Smooth muscle cell (in vitro differentiated cells): Measurements from ENCODE around the gene RPL32. TPM values are rescaled to one million over a fixed set of nuclear protein-coding genes. Genes with fewer than 3 reads are reported as not detected.

Experiments
- DNase-seq: peaks from one replicate; lab custom pipeline; 2025; ENCODE audit not compliant: unreplicated experiment; lab: John Stamatoyannopoulos, UW
- H2AFZ ChIP-seq: fragments of 200-600 bp; sonication (generic); 2 replicates; pipeline ENCODE4 v1.6.0; 2016; ENCODE audit warnings: antibody characterized with exemption, low read depth, mild to moderate bottlenecking
- H3F3A ChIP-seq: fragments of 200-600 bp; sonication (generic); 2 replicates; pipeline ENCODE4 v1.6.0; 2017; ENCODE audit warnings: antibody characterized with exemption, low read depth
- H3K27ac ChIP-seq: fragments of 200-600 bp; sonication (generic); 2 replicates; pipeline ENCODE4 v1.5.1; 2016; ENCODE audit warnings: low read depth, mild to moderate bottlenecking
- H3K27me3 ChIP-seq: fragments of 200-600 bp; sonication (generic); 2 replicates; pipeline ENCODE4 v1.6.1; 2016; ENCODE audit warnings: low read depth, mild to moderate bottlenecking
- H3K36me3 ChIP-seq: fragments of 200-600 bp; sonication (generic); 2 replicates; pipeline ENCODE4 v1.5.1; 2016; ENCODE audit warnings: low read depth
- H3K4me1 ChIP-seq: fragments of 200-600 bp; sonication (generic); 2 replicates; pipeline ENCODE4 v1.5.1; 2016; ENCODE audit warnings: low read depth
- H3K4me2 ChIP-seq: fragments of 200-600 bp; sonication (generic); 2 replicates; pipeline ENCODE4 v1.6.0; 2016; ENCODE audit warnings: mild to moderate bottlenecking
- H3K4me3 ChIP-seq: fragments of 200-600 bp; sonication (generic); 2 replicates; pipeline ENCODE4 v1.5.1; 2016; ENCODE audit warnings: mild to moderate bottlenecking
- H3K79me2 ChIP-seq: fragments of 200-600 bp; sonication (generic); 2 replicates; pipeline ENCODE4 v1.6.0; 2016; ENCODE audit warnings: low read depth, mild to moderate bottlenecking
- H3K9ac ChIP-seq: fragments of 200-600 bp; sonication (generic); 2 replicates; pipeline ENCODE4 v1.6.0; 2016; ENCODE audit warnings: low read depth
- H3K9me3 ChIP-seq: fragments of 200-600 bp; sonication (generic); replicated peaks from 2 replicates; pipeline ENCODE4 v1.5.1; 2016; ENCODE audit warnings: low read depth
- H4K20me1 ChIP-seq: fragments of 200-600 bp; sonication (generic); 2 replicates; pipeline ENCODE4 v1.6.0; 2016; ENCODE audit warnings: low read depth
- WGBS: methylation state at CpG from one replicate; pipeline ENCODE4 v1.1.7; 2016; ENCODE audit warnings: low lambda C conversion rate; 5-methylcytosine and 5-hydroxymethylcytosine counted together
- polyA plus RNA-seq: library from polyadenylated mRNA; unstranded; fragments of >200 nt; fragmentation: Nextera tagmentation; extraction: Ambion mirVana; gene quantifications from 2 replicates; pipeline ENCODE4 v1.2.1, GENCODE V29; 2016
- total RNA-seq: library from RNA; depleted of rRNA; stranded (reverse); fragments of >200 nt; gene quantifications from 2 replicates; pipeline ENCODE4 v1.2.3, GENCODE V29; 2014
- TF ChIP-seq, protein P1 (sequence below): fragments of 200-600 bp; sonication (generic); IDR thresholded peaks from 2 replicates; pipeline ENCODE4 v1.5.1; 2017; ENCODE audit warnings: borderline replicate concordance, mild to moderate bottlenecking, antibody characterized with exemption; ENCODE audit not compliant: insufficient read depth, poor library complexity, severe bottlenecking

The RPL32 gene
- total and polyA plus RNA-seq, 2 experiments from 2014 or later: 744 to 1,486 TPM

DNA sequence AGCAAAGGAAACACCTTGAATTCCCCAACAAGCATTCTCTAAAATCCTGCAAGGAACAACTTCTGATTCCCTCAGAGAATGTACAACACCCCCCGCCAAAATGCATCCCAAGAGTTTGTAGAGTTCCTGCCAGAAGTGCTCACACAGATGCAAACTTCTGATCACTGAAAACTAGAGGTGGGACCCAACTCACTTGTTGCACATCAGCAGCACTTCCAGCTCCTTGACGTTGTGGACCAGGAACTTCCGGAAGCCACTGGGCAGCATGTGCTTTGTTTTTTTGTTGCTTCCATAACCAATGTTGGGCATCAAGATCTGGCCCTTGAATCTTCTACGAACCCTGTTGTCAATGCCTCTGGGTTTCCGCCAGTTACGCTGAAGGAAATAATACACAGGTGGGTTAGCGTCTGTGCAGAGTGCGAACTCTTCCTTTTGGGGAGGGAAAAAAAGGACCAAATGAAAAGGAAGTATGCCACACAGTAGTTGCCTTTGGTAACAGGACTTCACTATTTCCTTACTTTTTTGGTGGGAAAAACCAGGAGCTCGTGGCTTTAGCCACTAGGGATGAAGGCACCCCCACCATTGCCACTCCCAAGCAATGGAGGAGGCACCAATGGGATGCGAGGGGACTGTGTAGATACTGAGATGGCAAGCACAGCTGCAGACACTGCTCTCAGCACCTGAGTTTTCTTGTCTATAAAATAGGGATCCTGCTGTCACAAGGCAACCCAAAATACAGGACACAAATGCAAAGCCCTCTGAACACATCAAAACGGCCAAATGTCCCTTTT, 2.0 kb downstream of the RPL32 start:
- Histone ChIP-seq H3K36me3 (peaks cover 6% of the 10 kb centered on the region), H3F3A (peaks cover 28% of the 10 kb centered on the region), H3K4me2 (peak overlapping the region; percentile 99), H3K4me1 (peaks cover 32% of the 10 kb centered on the region), H3K27me3 (no peaks in the 10 kb centered on the region), H3K9ac (peak overlapping the region; percentile 98), H3K79me2 (peaks cover 47% of the 10 kb centered on the region), H3K4me3 (peak overlapping the region; percentile 69), H4K20me1 (peaks cover 68% of the 10 kb centered on the region), H2AFZ (no peak overlapping the region), H3K9me3 (no peaks in the 10 kb centered on the region), H3K27ac (peak overlapping the region; percentile 95)
- 88% methylated on average over 11 of the region's 11 CpGs for WGBS
- TF ChIP-seq, protein P1, sequence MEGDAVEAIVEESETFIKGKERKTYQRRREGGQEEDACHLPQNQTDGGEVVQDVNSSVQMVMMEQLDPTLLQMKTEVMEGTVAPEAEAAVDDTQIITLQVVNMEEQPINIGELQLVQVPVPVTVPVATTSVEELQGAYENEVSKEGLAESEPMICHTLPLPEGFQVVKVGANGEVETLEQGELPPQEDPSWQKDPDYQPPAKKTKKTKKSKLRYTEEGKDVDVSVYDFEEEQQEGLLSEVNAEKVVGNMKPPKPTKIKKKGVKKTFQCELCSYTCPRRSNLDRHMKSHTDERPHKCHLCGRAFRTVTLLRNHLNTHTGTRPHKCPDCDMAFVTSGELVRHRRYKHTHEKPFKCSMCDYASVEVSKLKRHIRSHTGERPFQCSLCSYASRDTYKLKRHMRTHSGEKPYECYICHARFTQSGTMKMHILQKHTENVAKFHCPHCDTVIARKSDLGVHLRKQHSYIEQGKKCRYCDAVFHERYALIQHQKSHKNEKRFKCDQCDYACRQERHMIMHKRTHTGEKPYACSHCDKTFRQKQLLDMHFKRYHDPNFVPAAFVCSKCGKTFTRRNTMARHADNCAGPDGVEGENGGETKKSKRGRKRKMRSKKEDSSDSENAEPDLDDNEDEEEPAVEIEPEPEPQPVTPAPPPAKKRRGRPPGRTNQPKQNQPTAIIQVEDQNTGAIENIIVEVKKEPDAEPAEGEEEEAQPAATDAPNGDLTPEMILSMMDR: no peak
- DNase-seq: no peak

DNA sequence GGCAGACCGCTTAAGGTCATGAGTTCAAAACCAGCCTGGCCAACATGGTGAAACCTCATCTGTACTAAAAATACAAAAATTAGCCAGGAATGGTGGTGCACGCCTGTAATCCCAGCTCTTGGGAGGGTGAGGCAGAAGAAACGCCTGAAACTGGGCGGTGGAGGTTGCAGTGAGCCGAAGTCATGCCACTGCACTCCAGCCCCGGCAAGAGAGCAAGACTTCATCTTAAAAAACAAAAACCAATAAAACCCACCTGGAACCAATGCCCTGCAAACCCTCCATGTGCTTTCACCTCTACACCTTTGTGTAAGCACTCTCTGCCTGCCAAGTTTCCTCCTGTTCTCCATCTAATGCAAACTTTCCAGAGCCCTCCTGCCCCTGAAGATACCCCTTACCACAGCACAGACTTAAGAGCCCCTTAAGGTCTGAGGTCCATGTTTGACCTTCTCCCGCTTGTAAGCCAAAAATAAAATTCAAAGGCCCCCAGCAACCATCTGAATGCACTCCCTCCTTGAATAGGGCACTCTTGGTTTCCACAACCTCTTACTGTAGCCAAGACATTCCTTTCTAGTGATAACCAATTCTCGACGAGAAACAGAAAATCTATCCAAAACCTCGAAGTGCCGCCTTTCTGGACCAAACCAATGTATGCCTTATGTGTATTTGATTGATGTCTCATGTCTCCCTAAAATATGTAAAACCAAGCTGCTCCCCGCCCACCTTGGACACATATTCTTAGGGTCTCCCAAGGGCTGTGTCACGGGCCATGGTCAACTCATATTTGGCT, 3.0 kb downstream of the RPL32 start:
- Histone ChIP-seq H3K4me3 (no peak overlapping the region), H3K9me3 (no peaks in the 10 kb centered on the region), H3F3A (peaks cover 32% of the 10 kb centered on the region), H3K36me3 (peaks cover 6% of the 10 kb centered on the region), H3K9ac (peak overlapping the region; percentile 3), H4K20me1 (peaks cover 76% of the 10 kb centered on the region), H2AFZ (no peak overlapping the region), H3K4me2 (peak overlapping the region; percentile 99), H3K27me3 (no peaks in the 10 kb centered on the region), H3K27ac (peak overlapping the region; percentile 4), H3K4me1 (peaks cover 32% of the 10 kb centered on the region), H3K79me2 (peaks cover 47% of the 10 kb centered on the region)
- WGBS: 83% methylated on average over 13 of the region's 13 CpGs
- TF ChIP-seq, protein P1: no peak
- no peak for DNase-seq

GRCh38 chr3:12837295-12837986, 3.9 kb downstream of the RPL32 start:
- Histone ChIP-seq H3K27ac (peak overlapping the region; percentile 7), H3K4me2 (peak overlapping the region; percentile 99)
- 89% methylated on average over 6 of the region's 6 CpGs for WGBS

More at GRCh38 chr3:12837295-12837986, 3.9 kb downstream of the RPL32 start:
- H3F3A ChIP-seq: peaks cover 38% of the 10 kb centered on the region
- H3K4me1 ChIP-seq: peaks cover 32% of the 10 kb centered on the region
- H3K4me3 ChIP-seq: no peak overlapping the region
- H3K36me3 ChIP-seq: peaks cover 6% of the 10 kb centered on the region
- TF ChIP-seq, protein P1: no peak
- no peaks in the 10 kb centered on the region for H3K27me3 ChIP-seq
- H3K9me3 ChIP-seq: no peaks in the 10 kb centered on the region
- H4K20me1 ChIP-seq: peaks cover 83% of the 10 kb centered on the region
- H3K9ac ChIP-seq: no peak overlapping the region
- H3K79me2 ChIP-seq: peaks cover 47% of the 10 kb centered on the region
- H2AFZ ChIP-seq: no peak overlapping the region
- DNase-seq: no peak
